Esophagus squamous epithelium (tissue), 5 donors: Measurements from ENCODE around the gene DNMT3A. TPM values are rescaled to one million over a fixed set of nuclear protein-coding genes. Genes with fewer than 3 reads are reported as not detected.

ENCODE experiments used
- DNase-seq: peaks from one replicate; lab custom pipeline; 2025; lab: John Stamatoyannopoulos, UW
- H3K27ac ChIP-seq, 4 donors: fragments of 200-600 bp; sonication (generic); one replicate each; pipeline ENCODE4 v1.5.1; 2016 to 2019; ENCODE audit warnings: mild to moderate bottlenecking in 1 of 4
- H3K27me3 ChIP-seq, 4 donors: fragments of 200-600 bp; sonication (generic); 1 replicate in 3 of 4; 2 replicates in 1 of 4; pipeline versions ENCODE4 v1.5.1 to v1.6.0; 2017 to 2021; ENCODE audit warnings: antibody characterized with exemption in 1 of 4
- H3K36me3 ChIP-seq, 3 donors: fragments of 200-600 bp; sonication (generic); one replicate each; pipeline ENCODE4 v1.5.1; 2016 to 2019
- H3K4me1 ChIP-seq, 3 donors: fragments of 200-600 bp; sonication (generic); one replicate each; pipeline ENCODE4 v1.5.1; 2017 to 2019
- H3K4me3 ChIP-seq, 4 donors: fragments of 200-600 bp; sonication (generic); 1 replicate in 3 of 4; 2 replicates in 1 of 4; pipeline ENCODE4 v1.5.1; 2016 to 2019; ENCODE audit warnings: mild to moderate bottlenecking in 2 of 4, moderate library complexity in 1 of 4
- H3K9me3 ChIP-seq, 3 donors: fragments of 200-600 bp; sonication (generic); one replicate each; pipeline ENCODE4 v1.5.1; 2016 to 2019
- POLR2A ChIP-seq, 4 donors: fragments of 450-650 bp; IDR thresholded peaks; one replicate each; pipeline ENCODE4 v1.6.1; 2017; ENCODE audit warnings: antibody characterized with exemption in 4 of 4, mild to moderate bottlenecking in 4 of 4, moderate library complexity in 3 of 4
- WGBS, 2 donors: methylation state at CpG; one replicate each; pipeline ENCODE4 v1.1.5; 2018; 5-methylcytosine and 5-hydroxymethylcytosine counted together
- intact Hi-C: fragments of 100-400 bp; cut with DNase I; formaldehyde crosslinking; loops from one replicate; pipeline ENCODE4 v1.15.0; 2022
- total RNA-seq, 4 donors: library from RNA; depleted of rRNA; stranded (reverse); fragments of >200 nt; gene quantifications; one replicate each; pipeline ENCODE4 v1.1.0, GENCODE V29; 2016
- TF ChIP-seq, protein P1 (sequence below), 6 experiments: fragments of 450-650 bp in 4 of 6; fragments of 200-600 bp in 2 of 6; sonication (generic) in 2 of 6; IDR thresholded peaks; one replicate each; pipeline ENCODE4 v1.5.1; 2016 to 2019; ENCODE audit warnings: antibody characterized with exemption in 6 of 6, mild to moderate bottlenecking in 4 of 6, moderate library complexity in 4 of 6
- donor health status: DM: yes; HTN: yes; CAD: no.

Gene DNMT3A
- total RNA-seq, 4 donors from 2014 or later, result 4.1 to 13.6 (median 8.2) TPM

DNA sequence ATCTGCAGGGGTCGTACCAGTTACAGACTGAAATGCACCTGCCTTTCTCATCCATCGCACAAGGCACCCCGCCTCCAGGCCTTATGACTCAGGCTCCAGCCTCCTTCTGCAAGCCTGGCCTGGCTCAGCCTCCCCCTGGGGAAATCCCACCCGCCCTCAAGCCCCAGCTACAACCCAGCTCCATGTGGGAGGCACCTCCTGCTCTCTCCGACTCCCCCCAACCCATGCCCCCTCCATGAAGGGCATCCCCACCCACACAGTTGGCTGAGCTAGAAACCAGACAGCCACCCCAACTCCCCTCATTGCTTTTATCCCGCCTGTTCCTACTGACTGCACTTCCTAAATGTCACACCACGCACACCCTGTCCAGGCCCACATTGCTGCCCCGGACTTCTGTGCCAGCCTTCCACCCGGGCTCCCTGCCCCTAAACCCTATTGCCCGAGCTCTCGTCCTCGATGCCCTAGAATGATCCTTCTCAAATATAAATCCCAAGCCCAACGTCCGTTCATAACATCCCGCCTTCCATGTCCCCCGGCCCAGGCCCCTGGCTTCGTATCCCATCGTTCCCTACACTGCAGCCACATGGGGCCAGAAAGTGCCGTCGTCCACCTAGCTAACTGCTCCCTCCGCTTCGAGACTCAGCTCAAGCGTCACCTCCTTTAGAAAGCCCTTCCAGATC, 9.9 kb downstream of the DNMT3A start:
- DNase-seq, result no peak
- no peaks in the 10 kb centered on the region for H3K27me3 ChIP-seq
- H3K9me3 ChIP-seq, result peaks cover 0 to 5% (median 1%) of the 10 kb centered on the region in 3 donors
- WGBS, 2 donors, result 83 to 86% methylated on average over 19 to 20 of the region's 23 CpGs
- no peak for TF ChIP-seq POLR2A (IDR thresholded peaks at IDR 0.05)
- TF ChIP-seq, protein P1, sequence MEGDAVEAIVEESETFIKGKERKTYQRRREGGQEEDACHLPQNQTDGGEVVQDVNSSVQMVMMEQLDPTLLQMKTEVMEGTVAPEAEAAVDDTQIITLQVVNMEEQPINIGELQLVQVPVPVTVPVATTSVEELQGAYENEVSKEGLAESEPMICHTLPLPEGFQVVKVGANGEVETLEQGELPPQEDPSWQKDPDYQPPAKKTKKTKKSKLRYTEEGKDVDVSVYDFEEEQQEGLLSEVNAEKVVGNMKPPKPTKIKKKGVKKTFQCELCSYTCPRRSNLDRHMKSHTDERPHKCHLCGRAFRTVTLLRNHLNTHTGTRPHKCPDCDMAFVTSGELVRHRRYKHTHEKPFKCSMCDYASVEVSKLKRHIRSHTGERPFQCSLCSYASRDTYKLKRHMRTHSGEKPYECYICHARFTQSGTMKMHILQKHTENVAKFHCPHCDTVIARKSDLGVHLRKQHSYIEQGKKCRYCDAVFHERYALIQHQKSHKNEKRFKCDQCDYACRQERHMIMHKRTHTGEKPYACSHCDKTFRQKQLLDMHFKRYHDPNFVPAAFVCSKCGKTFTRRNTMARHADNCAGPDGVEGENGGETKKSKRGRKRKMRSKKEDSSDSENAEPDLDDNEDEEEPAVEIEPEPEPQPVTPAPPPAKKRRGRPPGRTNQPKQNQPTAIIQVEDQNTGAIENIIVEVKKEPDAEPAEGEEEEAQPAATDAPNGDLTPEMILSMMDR (IDR thresholded peaks at IDR 0.05), result no peak
- H3K27ac ChIP-seq, result no peak overlapping the region
- H3K4me3 ChIP-seq, result no peak overlapping the region
- H3K36me3 ChIP-seq, result peaks cover 0 to 9% (median 0%) of the 10 kb centered on the region in 3 donors
- intact Hi-C loops, result no loop called here
- peaks cover 0 to 71% (median 5%) of the 10 kb centered on the region in 3 donors for H3K4me1 ChIP-seq

DNA sequence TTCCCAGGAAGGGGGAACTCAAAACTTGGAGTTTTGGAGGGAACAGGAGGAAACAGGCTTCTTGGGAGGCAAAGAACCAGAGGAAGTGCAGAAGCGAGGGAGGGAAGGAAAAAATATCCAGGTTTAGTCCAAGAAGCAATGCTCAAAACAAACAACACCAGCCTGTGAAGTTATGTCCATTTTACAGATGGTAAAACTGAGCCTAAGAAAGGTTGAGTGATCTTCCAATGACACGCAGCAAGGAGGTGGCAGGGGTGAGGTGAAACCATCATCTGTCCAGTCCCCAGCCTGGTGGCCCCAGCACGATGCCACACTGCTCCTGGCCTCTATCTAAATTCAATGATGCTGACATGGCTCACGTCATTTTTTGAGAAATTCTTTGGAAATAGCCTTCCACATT, 10.8 kb downstream of the DNMT3A start:
- peaks cover 0 to 10% (median 9%) of the 10 kb centered on the region in 3 donors for H3K9me3 ChIP-seq
- H3K4me1 ChIP-seq, result peaks cover 0 to 62% (median 5%) of the 10 kb centered on the region in 3 donors
- no peaks in the 10 kb centered on the region for H3K27me3 ChIP-seq
- H3K36me3 ChIP-seq, result peaks cover 0 to 16% (median 0%) of the 10 kb centered on the region in 3 donors
- WGBS, 2 donors, result 80 to 85% methylated on average over 4 of the region's 4 CpGs
- no peak overlapping the region for H3K27ac ChIP-seq
- TF ChIP-seq, protein P1 (IDR thresholded peaks at IDR 0.05), result no peak
- TF ChIP-seq POLR2A (IDR thresholded peaks at IDR 0.05), result no peak
- H3K4me3 ChIP-seq, result no peak overlapping the region
- intact Hi-C loops, result no loop called here
- no peak for DNase-seq

- DNase-seq, result no peak
- Histone ChIP-seq H3K36me3 (peaks cover 0 to 16% (median 0%) of the 10 kb centered on the region in 3 donors), H3K27me3 (no peaks in the 10 kb centered on the region), H3K9me3 (peaks cover 0 to 10% (median 9%) of the 10 kb centered on the region in 3 donors), H3K27ac (no peak overlapping the region), H3K4me1 (peaks cover 0 to 60% (median 5%) of the 10 kb centered on the region in 3 donors), H3K4me3 (no peak overlapping the region)
- intact Hi-C loops, result no loop called here
- TF ChIP-seq POLR2A (IDR thresholded peaks at IDR 0.05), result no peak
- TF ChIP-seq, protein P1 (IDR thresholded peaks at IDR 0.05), result no peak
- WGBS, 2 donors, result 83 to 93% methylated on average over 3 of the region's 10 CpGs
Observed at GRCh38 chr2:25330273-25330672, 11.5 kb downstream of the DNMT3A start.

GRCh38 chr2:25328152-25329085, 13.3 kb downstream of the DNMT3A start:
- no peak for TF ChIP-seq POLR2A (IDR thresholded peaks at IDR 0.05)
- TF ChIP-seq, protein P1 (IDR thresholded peaks at IDR 0.05), result no peak
- DNase-seq, result no peak
- intact Hi-C loops, result no loop called here
- whole genome bisulfite sequencing, 2 donors, result 79 to 88% methylated on average over 18 to 19 of the region's 27 CpGs
- H3K9me3 ChIP-seq, result peaks cover 0 to 10% (median 9%) of the 10 kb centered on the region in 3 donors
- peaks cover 3 to 72% (median 19%) of the 10 kb centered on the region in 3 donors for H3K4me1 ChIP-seq
- H3K4me3 ChIP-seq, result no peak overlapping the region
- peaks cover 0 to 16% (median 0%) of the 10 kb centered on the region in 3 donors for H3K36me3 ChIP-seq
- H3K27ac ChIP-seq, result no peak overlapping the region
- no peaks in the 10 kb centered on the region for H3K27me3 ChIP-seq
